HepG2 (cell line): ENCODE data around the gene CCSER2. TPM values are rescaled to one million over a fixed set of nuclear protein-coding genes. Genes with fewer than 3 reads are reported as not detected.

Source experiments
- ATAC-seq: fragments of 200-7000 bp; cut with Tn5 transposase; 3 replicates; pipeline ENCODE4 v1.9.1; 2020; ENCODE audit warnings: mild to moderate bottlenecking, moderate library complexity
- BruUV-seq: library from RNA; stranded (reverse); fragments of 400-500 nt; replicated peaks from 2 replicates; lab custom pipeline; 2021; lab: Mats Ljungman, UMichigan
- CTCF ChIA-PET: fragments of 300-600 bp; formaldehyde crosslinking; extraction: SDS; loops from one replicate; lab custom pipeline; 2021; ENCODE audit warnings: low total read pairs, inconsistent platforms, low intra/inter-chr PET ratio; lab: Yijun Ruan, JAX
- POLR2A ChIA-PET: fragments of 350-600 bp; sonication (Branson Sonifier 250); formaldehyde crosslinking; loops from one replicate; lab custom pipeline; 2020; ENCODE audit warnings: antibody characterized with exemption, inconsistent platforms; lab: Yijun Ruan, JAX
- DNase-seq: peaks from one replicate; pipeline ENCODE4 v3.0.0-alpha.2; 2015; ENCODE audit warnings: low spot score
- FAIRE-seq: peaks from 3 replicates; lab custom pipeline; 2011; peaks lifted over from hg19 to GRCh38; lab: Jason Lieb, UNC
- H2AFZ ChIP-seq: one replicate; pipeline ENCODE4 v1.6.1; 2011; ENCODE audit warnings: low read length, inconsistent platforms
- H3K27ac ChIP-seq: fragments of 300-600 bp; 3 replicates; pipeline ENCODE4 v1.8.0; 2011; ENCODE audit warnings: mixed run types, mild to moderate bottlenecking, mixed read lengths, low read length, inconsistent platforms; ENCODE audit not compliant: insufficient read depth; ENCODE audit errors: extremely low read length
- H3K27me3 ChIP-seq, 2 experiments: fragments of 200-600 bp in 1 of 2; 2 replicates in 1 of 2; 3 replicates in 1 of 2; pipeline versions ENCODE4 v1.6.0 to v1.8.0; 2011; ENCODE audit warnings: low read length in 2 of 2, mild to moderate bottlenecking in 2 of 2, moderate library complexity in 2 of 2, inconsistent platforms in 1 of 2; ENCODE audit not compliant: insufficient read depth in 2 of 2, control insufficient read depth in 1 of 2
- H3K36me3 ChIP-seq, 2 experiments: fragments of 200-600 bp in 1 of 2; replicated peaks in 1 of 2; 2 replicates in 1 of 2; 3 replicates in 1 of 2; pipeline versions ENCODE4 v1.5.1 to v1.8.0; 2011; ENCODE audit warnings: low read length in 2 of 2, inconsistent platforms in 1 of 2; ENCODE audit not compliant: insufficient read depth in 2 of 2, control insufficient read depth in 1 of 2
- H3K4me1 ChIP-seq: 2 replicates; pipeline ENCODE4 v1.5.1; 2012; ENCODE audit warnings: low read length, inconsistent platforms; ENCODE audit not compliant: insufficient read depth
- H3K4me2 ChIP-seq: 2 replicates; pipeline ENCODE4 v1.6.0; 2011; ENCODE audit warnings: low read depth, low read length, inconsistent platforms
- H3K4me3 ChIP-seq, 3 experiments: fragments of 200-600 bp in 1 of 3; sonication (generic), shearing (Covaris generic) in 1 of 3; replicated peaks in 1 of 3; 2 replicates each; pipeline ENCODE4 v1.5.1; 2011 to 2016; ENCODE audit warnings: low read length in 3 of 3, inconsistent platforms in 2 of 3, low read depth in 2 of 3, mild to moderate bottlenecking in 2 of 3, control low read depth in 1 of 3, mixed read lengths in 1 of 3; ENCODE audit not compliant: insufficient read depth in 1 of 3
- H3K79me2 ChIP-seq: one replicate; pipeline ENCODE4 v1.6.1; 2011; ENCODE audit warnings: low read length, inconsistent platforms; ENCODE audit not compliant: insufficient read depth
- H3K9ac ChIP-seq: 2 replicates; pipeline ENCODE4 v1.6.0; 2011; ENCODE audit warnings: mild to moderate bottlenecking, low read depth, low read length, inconsistent platforms; ENCODE audit not compliant: insufficient read depth
- H3K9me3 ChIP-seq: 2 replicates; pipeline ENCODE4 v1.5.1; 2012; ENCODE audit warnings: mild to moderate bottlenecking, low read length
- H4K20me1 ChIP-seq: 2 replicates; pipeline ENCODE4 v1.6.0; 2011; ENCODE audit warnings: inconsistent platforms, mild to moderate bottlenecking, low read length, moderate library complexity; ENCODE audit not compliant: insufficient read depth
- ONECUT2 ChIP-seq: sonication (generic); formaldehyde crosslinking; IDR thresholded peaks from 2 replicates; pipeline ENCODE4 v1.4.0; 2020; ENCODE audit warnings: missing genetic modification reagents
- SIN3B ChIP-seq: fragments of 150-350 bp; IDR thresholded peaks from 2 replicates; pipeline ENCODE4 v1.6.1; 2014; ENCODE audit warnings: low read length
- SP4 ChIP-seq: sonication (generic); formaldehyde crosslinking; IDR thresholded peaks from 2 replicates; pipeline ENCODE4 v1.8.1; 2023; ENCODE audit warnings: mild to moderate bottlenecking, missing genetic modification reagents
- STAT5B ChIP-seq: sonication (generic); formaldehyde crosslinking; IDR thresholded peaks from 2 replicates; pipeline ENCODE4 v1.4.0; 2020; ENCODE audit warnings: missing genetic modification reagents
- TMF1 ChIP-seq: sonication (generic); formaldehyde crosslinking; IDR thresholded peaks from 2 replicates; pipeline ENCODE4 v1.8.1; 2022; ENCODE audit warnings: low read depth, missing genetic modification reagents
- ZFP82 ChIP-seq: sonication (generic); formaldehyde crosslinking; IDR thresholded peaks from 2 replicates; pipeline ENCODE4 v1.5.1; 2020; ENCODE audit warnings: mild to moderate bottlenecking, missing genetic modification reagents, borderline replicate concordance
- ZNF790 ChIP-seq: sonication (generic); formaldehyde crosslinking; IDR thresholded peaks from 2 replicates; pipeline ENCODE4 v1.8.0; 2022; ENCODE audit warnings: missing genetic modification reagents, mild to moderate bottlenecking, borderline replicate concordance
- WGBS: methylation state at CpG from one replicate; pipeline ENCODE4 v1.1.6; 2017; ENCODE audit warnings: low lambda C conversion rate; 5-methylcytosine and 5-hydroxymethylcytosine counted together
- in situ Hi-C: cut with HindIII; loops from 2 replicates; pipeline ENCODE4 v1.10.0; 2017; ENCODE audit warnings: low pct_unique_long_range_greater_than_20kb; ENCODE audit not compliant: extremely low pct_ligation_motif_present
- intact Hi-C: fragments of 100-400 bp; cut with micrococcal nuclease; formaldehyde crosslinking; loops from one replicate; pipeline ENCODE4 v1.10.0; 2022; ENCODE audit not compliant: unreplicated experiment
- polyA plus RNA-seq, 8 experiments: library from polyadenylated mRNA; depleted of rRNA in 3 of 8; stranded (reverse) in 7 of 8; unstranded in 1 of 8; fragments of >200 nt; fragmentation: Illumina TruSeq in 4 of 8; extraction: Trizol in 4 of 8; gene quantifications; 2 replicates each; pipeline versions ENCODE4 v1.2.1 to v1.2.3, GENCODE V29; 2011 to 2016; ENCODE audit warnings: low read depth in 4 of 8, missing spikeins in 1 of 8, mixed read lengths in 1 of 8; ENCODE audit not compliant: insufficient read depth in 1 of 8
- total RNA-seq, 5 experiments: library from RNA; depleted of rRNA; stranded (reverse); fragments of >200 nt; fragmentation: Illumina TruSeq; extraction: Trizol; gene quantifications; 2 replicates each; pipeline ENCODE4 v1.2.3, GENCODE V29; 2016; ENCODE audit warnings: low read depth in 1 of 5
- TF ChIP-seq, protein P1 (sequence below): sonication (generic); formaldehyde crosslinking; IDR thresholded peaks from 2 replicates; pipeline ENCODE4 v1.4.0; 2020; ENCODE audit warnings: missing genetic modification reagents, borderline replicate concordance
- TF ChIP-seq, protein P2 (sequence below): sonication (generic); formaldehyde crosslinking; IDR thresholded peaks from 2 replicates; pipeline ENCODE4 v1.4.0; 2020; ENCODE audit warnings: missing genetic modification reagents; ENCODE audit errors: not compliant biosample characterization
- TF ChIP-seq, protein P3 (sequence below): sonication (generic); formaldehyde crosslinking; IDR thresholded peaks from 2 replicates; pipeline ENCODE4 v1.8.1; 2023; ENCODE audit warnings: mild to moderate bottlenecking, moderate library complexity, missing genetic modification reagents
- TF ChIP-seq, protein P4 (sequence below): sonication (generic); formaldehyde crosslinking; conservative IDR thresholded peaks from 2 replicates; pipeline ENCODE4 v1.4.0; 2020; ENCODE audit warnings: missing genetic modification reagents

CCSER2 gene
- total and polyA plus RNA-seq, 2 of the 13 experiments (the other 11 are each of a cell fraction or from before 2014, with no cell fraction given), result 13.3 to 17.2 TPM

DNA sequence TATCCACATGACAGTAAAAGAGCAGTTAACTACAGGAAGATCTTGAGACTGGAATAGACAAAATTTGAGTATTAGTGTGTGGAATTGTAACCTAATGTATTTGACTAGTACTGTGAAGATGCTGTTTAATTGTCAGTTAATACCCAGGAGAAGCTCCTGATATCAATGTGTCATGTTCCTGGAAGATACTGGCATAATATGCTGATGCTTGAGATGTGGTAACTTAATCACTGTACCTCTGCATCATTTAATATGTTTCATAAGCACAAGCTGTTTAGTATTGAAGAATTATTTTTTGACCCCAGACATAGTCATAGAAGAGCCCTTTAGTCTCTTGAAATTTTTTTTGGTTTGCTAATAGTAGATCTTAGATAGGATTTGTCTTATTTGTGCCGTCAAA is 15.4 kb downstream of the CCSER2 start (continued):
- TF ChIP-seq ZFP82 (CRISPR knock-in tag), result no peak
- no peak for TF ChIP-seq SIN3B
- TF ChIP-seq, protein P1, sequence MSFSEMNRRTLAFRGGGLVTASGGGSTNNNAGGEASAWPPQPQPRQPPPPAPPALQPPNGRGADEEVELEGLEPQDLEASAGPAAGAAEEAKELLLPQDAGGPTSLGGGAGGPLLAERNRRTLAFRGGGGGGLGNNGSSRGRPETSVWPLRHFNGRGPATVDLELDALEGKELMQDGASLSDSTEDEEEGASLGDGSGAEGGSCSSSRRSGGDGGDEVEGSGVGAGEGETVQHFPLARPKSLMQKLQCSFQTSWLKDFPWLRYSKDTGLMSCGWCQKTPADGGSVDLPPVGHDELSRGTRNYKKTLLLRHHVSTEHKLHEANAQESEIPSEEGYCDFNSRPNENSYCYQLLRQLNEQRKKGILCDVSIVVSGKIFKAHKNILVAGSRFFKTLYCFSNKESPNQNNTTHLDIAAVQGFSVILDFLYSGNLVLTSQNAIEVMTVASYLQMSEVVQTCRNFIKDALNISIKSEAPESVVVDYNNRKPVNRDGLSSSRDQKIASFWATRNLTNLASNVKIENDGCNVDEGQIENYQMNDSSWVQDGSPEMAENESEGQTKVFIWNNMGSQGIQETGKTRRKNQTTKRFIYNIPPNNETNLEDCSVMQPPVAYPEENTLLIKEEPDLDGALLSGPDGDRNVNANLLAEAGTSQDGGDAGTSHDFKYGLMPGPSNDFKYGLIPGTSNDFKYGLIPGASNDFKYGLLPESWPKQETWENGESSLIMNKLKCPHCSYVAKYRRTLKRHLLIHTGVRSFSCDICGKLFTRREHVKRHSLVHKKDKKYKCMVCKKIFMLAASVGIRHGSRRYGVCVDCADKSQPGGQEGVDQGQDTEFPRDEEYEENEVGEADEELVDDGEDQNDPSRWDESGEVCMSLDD (CRISPR knock-in tag), result no peak
- TF ChIP-seq ONECUT2 (CRISPR knock-in tag), result no peak
- TF ChIP-seq TMF1 (CRISPR knock-in tag), result no peak
- TF ChIP-seq ZNF790 (CRISPR knock-in tag), result no peak
- TF ChIP-seq, protein P2, sequence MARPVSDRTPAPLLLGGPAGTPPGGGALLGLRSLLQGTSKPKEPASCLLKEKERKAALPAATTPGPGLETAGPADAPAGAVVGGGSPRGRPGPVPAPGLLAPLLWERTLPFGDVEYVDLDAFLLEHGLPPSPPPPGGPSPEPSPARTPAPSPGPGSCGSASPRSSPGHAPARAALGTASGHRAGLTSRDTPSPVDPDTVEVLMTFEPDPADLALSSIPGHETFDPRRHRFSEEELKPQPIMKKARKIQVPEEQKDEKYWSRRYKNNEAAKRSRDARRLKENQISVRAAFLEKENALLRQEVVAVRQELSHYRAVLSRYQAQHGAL (CRISPR knock-in tag), result no peak
- no peak for TF ChIP-seq SP4 (CRISPR knock-in tag)

DNA sequence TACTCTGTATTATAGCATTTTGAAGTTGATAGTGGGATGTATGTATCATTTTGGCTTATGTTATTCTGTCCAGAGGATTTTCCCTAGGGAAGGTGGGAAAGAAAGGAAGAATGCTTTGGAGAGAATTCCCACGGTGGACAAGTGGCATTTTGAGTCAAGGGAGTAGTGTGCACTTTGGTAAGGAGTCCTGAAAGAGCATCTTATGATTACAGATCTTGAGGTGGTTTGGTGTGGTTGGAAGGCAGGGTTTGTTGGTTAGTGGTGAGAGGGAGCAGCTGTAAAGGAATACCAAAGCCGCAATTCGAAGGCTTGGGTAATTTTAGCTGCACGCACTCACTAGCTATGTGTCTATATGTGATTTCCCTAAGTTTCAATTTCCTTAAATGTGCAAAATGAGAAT is 16.1 kb downstream of the CCSER2 start:
- H3K4me2 ChIP-seq, result no peak overlapping the region
- in situ Hi-C loops, result no loop called here
- TF ChIP-seq, protein P3, sequence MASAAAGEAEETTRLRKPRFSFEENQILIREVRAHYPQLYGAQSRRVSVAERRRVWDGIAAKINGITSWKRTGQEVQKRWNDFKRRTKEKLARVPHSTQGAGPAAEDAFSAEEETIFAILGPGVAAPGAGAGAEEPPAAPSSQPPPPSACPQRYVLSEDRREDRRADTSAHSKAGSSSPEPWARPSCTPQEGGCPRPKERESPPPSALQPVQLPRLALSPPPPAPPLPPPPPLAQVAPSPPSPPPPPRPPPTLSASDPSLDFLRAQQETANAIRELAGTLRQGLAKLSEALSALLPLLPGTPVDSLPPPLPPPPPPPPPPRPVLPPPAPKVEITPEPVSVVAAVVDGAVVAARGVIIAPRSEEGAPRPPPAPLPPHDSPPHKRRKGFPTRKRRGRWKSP (CRISPR knock-in tag), result no peak
- TF ChIP-seq STAT5B (CRISPR knock-in tag), result no peak
- TF ChIP-seq, protein P4, sequence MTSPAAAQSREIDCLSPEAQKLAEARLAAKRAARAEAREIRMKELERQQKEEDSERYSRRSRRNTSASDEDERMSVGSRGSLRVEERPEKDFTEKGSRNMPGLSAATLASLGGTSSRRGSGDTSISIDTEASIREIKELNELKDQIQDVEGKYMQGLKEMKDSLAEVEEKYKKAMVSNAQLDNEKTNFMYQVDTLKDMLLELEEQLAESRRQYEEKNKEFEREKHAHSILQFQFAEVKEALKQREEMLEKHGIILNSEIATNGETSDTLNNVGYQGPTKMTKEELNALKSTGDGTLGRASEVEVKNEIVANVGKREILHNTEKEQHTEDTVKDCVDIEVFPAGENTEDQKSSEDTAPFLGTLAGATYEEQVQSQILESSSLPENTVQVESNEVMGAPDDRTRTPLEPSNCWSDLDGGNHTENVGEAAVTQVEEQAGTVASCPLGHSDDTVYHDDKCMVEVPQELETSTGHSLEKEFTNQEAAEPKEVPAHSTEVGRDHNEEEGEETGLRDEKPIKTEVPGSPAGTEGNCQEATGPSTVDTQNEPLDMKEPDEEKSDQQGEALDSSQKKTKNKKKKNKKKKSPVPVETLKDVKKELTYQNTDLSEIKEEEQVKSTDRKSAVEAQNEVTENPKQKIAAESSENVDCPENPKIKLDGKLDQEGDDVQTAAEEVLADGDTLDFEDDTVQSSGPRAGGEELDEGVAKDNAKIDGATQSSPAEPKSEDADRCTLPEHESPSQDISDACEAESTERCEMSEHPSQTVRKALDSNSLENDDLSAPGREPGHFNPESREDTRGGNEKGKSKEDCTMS (CRISPR knock-in tag), result no peak
- no peak overlapping the region for H3K27ac ChIP-seq
- 92% methylated on average over 4 of the region's 4 CpGs for WGBS
- ChIA-PET CTCF (no interaction called here), POLR2A (no interaction called here)
- H3K27me3 ChIP-seq, result no peaks in the 10 kb centered on the region
- no TSS peak for BruUV-seq
- H3K9ac ChIP-seq, result no peak overlapping the region
- FAIRE-seq (no peak), DNase-seq (no peak), ATAC-seq (no peak)
- no peak overlapping the region for H3K4me3 ChIP-seq
- H3K79me2 ChIP-seq, result peaks cover 24% of the 10 kb centered on the region
- no peak overlapping the region for H2AFZ ChIP-seq
- H3K36me3 ChIP-seq, result no peaks in the 10 kb centered on the region; a peak in 1 of 5 replicates
- no peaks in the 10 kb centered on the region for H3K9me3 ChIP-seq
- H3K4me1 ChIP-seq, result no peaks in the 10 kb centered on the region
- no peaks in the 10 kb centered on the region; the same call in 1 of the 2 replicates for H4K20me1 ChIP-seq
- intact Hi-C loops, result no loop called here
